Measurements from ENCODE around the gene DNAAF8.

Gene DNAAF8

DNA sequence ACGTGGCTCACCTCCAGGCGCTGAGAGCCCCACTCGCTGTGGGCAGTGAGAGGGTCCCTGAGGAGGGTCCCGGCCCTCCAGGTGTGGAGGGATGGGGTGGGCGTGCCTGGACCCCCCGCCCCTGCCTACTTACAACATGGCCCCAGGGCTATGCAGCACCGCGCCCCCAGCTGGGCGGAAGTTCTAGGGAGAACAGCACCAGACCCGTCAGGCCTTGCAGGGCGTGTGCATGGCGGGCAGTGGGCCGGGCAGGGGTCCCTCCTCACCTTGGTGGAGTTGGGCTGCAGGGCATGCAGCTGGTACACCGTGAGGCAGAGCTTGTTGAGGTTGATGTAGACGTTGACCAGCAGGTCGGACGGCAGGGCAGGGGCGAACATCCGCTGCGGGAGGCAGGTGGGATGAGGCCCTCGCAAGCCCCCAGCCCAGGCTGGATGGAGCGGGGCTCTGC, 63.5 kb downstream of the DNAAF8 start:
- no peak overlapping the region for H3K27ac ChIP-seq
- no peak for TF ChIP-seq CTCF (conservative IDR thresholded peaks at IDR 0.05)

- no peak for TF ChIP-seq CTCF (conservative IDR thresholded peaks at IDR 0.05)
- no peak overlapping the region for H3K27ac ChIP-seq
Observed at GRCh38 chr16:4798456-4798855, 64.1 kb downstream of the DNAAF8 start.
